Panc1 (cell line): ENCODE measurements around the gene SSH2. TPM values are rescaled to one million over a fixed set of nuclear protein-coding genes. Genes with fewer than 3 reads are reported as not detected.

Experiments used
- ATAC-seq: fragments of 200-7000 bp; cut with Tn5 transposase; 2 replicates; pipeline ENCODE4 v1.9.1; 2020; ENCODE audit warnings: mild to moderate bottlenecking, moderate library complexity
- BruUV-seq: library from RNA; stranded (reverse); fragments of 400-500 nt; replicated peaks from 2 replicates; lab custom pipeline; 2021; lab: Mats Ljungman, UMichigan
- CTCF ChIA-PET: fragments of 300-600 bp; sonication (Branson Sonifier 250); formaldehyde crosslinking; loops from one replicate; lab custom pipeline; 2022; ENCODE audit warnings: antibody characterized with exemption; lab: Charles Lee
- POLR2A ChIA-PET: fragments of 300-600 bp; sonication (Branson Sonifier 250); formaldehyde crosslinking; loops from one replicate; lab custom pipeline; 2022; ENCODE audit warnings: antibody characterized with exemption; lab: Charles Lee
- DNase-seq: peaks from one replicate; pipeline ENCODE4 v3.0.0-alpha.2; 2010; ENCODE audit warnings: low read depth, low spot score
- H3K27ac ChIP-seq: 2 replicates; pipeline ENCODE4 v1.5.1; 2011; ENCODE audit warnings: mild to moderate bottlenecking, low read length, inconsistent platforms
- H3K27me3 ChIP-seq: fragments of 200-500 bp; sonication (Bioruptor generic); 2 replicates; pipeline ENCODE4 v1.6.0; 2014; ENCODE audit warnings: low read length, inconsistent platforms; ENCODE audit not compliant: control insufficient read depth, insufficient read depth
- H3K36me3 ChIP-seq: fragments of 200-500 bp; sonication (Bioruptor generic); 2 replicates; pipeline ENCODE4 v1.5.1; 2014; ENCODE audit warnings: inconsistent platforms, mild to moderate bottlenecking, low read length, moderate library complexity; ENCODE audit not compliant: control insufficient read depth, insufficient read depth
- H3K4me1 ChIP-seq: 2 replicates; pipeline ENCODE4 v1.5.1; 2011; ENCODE audit warnings: inconsistent platforms, mild to moderate bottlenecking, low read length, moderate library complexity; ENCODE audit not compliant: control insufficient read depth, insufficient read depth
- H3K4me3 ChIP-seq, 2 experiments: 2 replicates each; pipeline ENCODE4 v1.5.1; 2011 to 2012; ENCODE audit warnings: low read depth in 2 of 2, low read length in 2 of 2, mild to moderate bottlenecking in 2 of 2, inconsistent platforms in 1 of 2, moderate library complexity in 1 of 2
- H3K9me3 ChIP-seq: fragments of 200-500 bp; sonication (Bioruptor generic); 2 replicates; pipeline ENCODE4 v1.5.1; 2014; ENCODE audit warnings: low read depth, mild to moderate bottlenecking, inconsistent platforms, low read length, moderate library complexity; ENCODE audit not compliant: control insufficient read depth, insufficient read depth
- CTCF ChIP-seq: fragments of 450-650 bp; IDR thresholded peaks from 2 replicates; pipeline ENCODE4 v1.5.1; 2017; ENCODE audit warnings: mild to moderate bottlenecking
- POLR2AphosphoS5 ChIP-seq: IDR thresholded peaks from 2 replicates; pipeline ENCODE4 v1.6.1; 2012; ENCODE audit warnings: mild to moderate bottlenecking, low read depth, low read length, moderate library complexity
- REST ChIP-seq, 2 experiments: IDR thresholded peaks; 2 replicates each; pipeline ENCODE4 v1.6.1; 2011 to 2012; ENCODE audit warnings: low read depth in 2 of 2, control low read depth in 1 of 2, low read length in 1 of 2, mild to moderate bottlenecking in 1 of 2, moderate library complexity in 1 of 2; ENCODE audit not compliant: insufficient read depth in 1 of 2
- SIN3A ChIP-seq: IDR thresholded peaks from 2 replicates; pipeline ENCODE4 v1.6.1; 2012; ENCODE audit warnings: low read depth, mild to moderate bottlenecking, low read length, moderate library complexity, borderline replicate concordance; ENCODE audit not compliant: insufficient read depth
- TCF7L2 ChIP-seq: IDR thresholded peaks from 2 replicates; pipeline ENCODE4 v1.6.1; 2011; ENCODE audit warnings: mild to moderate bottlenecking, low read depth, low read length, inconsistent platforms
- in situ Hi-C: cut with HindIII; loops from 2 replicates; pipeline ENCODE4 v1.10.0; 2016; ENCODE audit warnings: low sequenced_read_pairs, low pct_unique_long_range_greater_than_20kb
- intact Hi-C: fragments of 100-400 bp; cut with micrococcal nuclease; formaldehyde crosslinking; loops from one replicate; pipeline ENCODE4 v1.10.0; 2022; ENCODE audit not compliant: unreplicated experiment
- total RNA-seq: library from RNA; stranded (reverse); gene quantifications from one replicate; pipeline ENCODE4 v1.2.1, GENCODE V29; 2021; ENCODE audit not compliant: unreplicated experiment

Gene SSH2
- total RNA-seq, 1 experiment from 2014 or later: 30.6 TPM

GRCh38 chr17:29710891-29711418 is 219.1 kb downstream of the SSH2 start:
- ChIA-PET CTCF (no interaction called here), POLR2A (no interaction called here)
- in situ Hi-C loops: no loop called here
- TF ChIP-seq SIN3A (no peak), POLR2AphosphoS5 (no peak), TCF7L2 (no peak)
- Histone ChIP-seq H3K4me1 (peaks cover 16% of the 10 kb centered on the region), H3K27me3 (no peaks in the 10 kb centered on the region), H3K4me3 (no peak overlapping the region), H3K36me3 (no peaks in the 10 kb centered on the region), H3K9me3 (no peaks in the 10 kb centered on the region), H3K27ac (0 out of 2 replicates have a peak overlapping the region, but pooled peaks have one; percentile 3)
- intact Hi-C loops: loop anchor here (10.0 kb wide), 1 partner anchor 46 kb away; no protein-coding TSS in a partner anchor
- BruUV-seq: no TSS peak
- DNase-seq (no peak), ATAC-seq (no peak)

GRCh38 chr17:29710520-29710884 is 219.5 kb downstream of the SSH2 start:
- H3K27ac ChIP-seq: 0 out of 2 replicates have a peak overlapping the region, but pooled peaks have one; percentile 3
- H3K36me3 ChIP-seq: no peaks in the 10 kb centered on the region
- in situ Hi-C loops: no loop called here
- CTCF ChIA-PET: interaction anchor here (0.5 kb wide), 1 partner anchor 9 kb away, joined by 6 read pairs; no protein-coding TSS in a partner anchor
- H3K4me1 ChIP-seq: peaks cover 16% of the 10 kb centered on the region
- intact Hi-C loops: loop anchor here (10.0 kb wide), 1 partner anchor 46 kb away; no protein-coding TSS in a partner anchor
- ATAC-seq (no peak), DNase-seq (no peak)
- no peaks in the 10 kb centered on the region for H3K9me3 ChIP-seq
- POLR2A ChIA-PET: no interaction called here
- no peak overlapping the region for H3K4me3 ChIP-seq
- H3K27me3 ChIP-seq: no peaks in the 10 kb centered on the region
- TF ChIP-seq TCF7L2 (no peak), SIN3A (no peak), POLR2AphosphoS5 (no peak), REST (IDR thresholded peaks at IDR 0.05; ENCODE audit: insufficient read depth in 1 of 2, low read depth in 2 of 2, low read length in 1 of 2) (no peak), CTCF (no peak)
- no TSS peak for BruUV-seq
